Cardiac septum (tissue), 1 donor: ENCODE results near the gene CD320. TPM values are rescaled to one million over a fixed set of nuclear protein-coding genes. Genes with fewer than 3 reads are reported as not detected.

Experiments used
- DNase-seq: peaks from one replicate; pipeline ENCODE4 v3.0.0-alpha.2; 2020; ENCODE audit warnings: low spot score
- intact Hi-C: fragments of 100-400 bp; cut with DNase I; formaldehyde crosslinking; loops from one replicate; pipeline ENCODE4 v1.14.0; 2022
- total RNA-seq: library from RNA; stranded (reverse); fragmentation: NEBNext Ultra II Directional; extraction: Animal tissue kit (Norgen Biotek cat#: 25700); gene quantifications from one replicate; pipeline ENCODE4 v1.2.1, GENCODE V29; 2021
- donor health status: DM: no; HTN: no; CAD: no.

Gene CD320
- total RNA-seq, 1 donor from 2014 or later, result 15.8 TPM

- intact Hi-C loops, result no loop called here
Observed at GRCh38 chr19:8259142-8259921, 48.8 kb downstream of the CD320 start.

DNA sequence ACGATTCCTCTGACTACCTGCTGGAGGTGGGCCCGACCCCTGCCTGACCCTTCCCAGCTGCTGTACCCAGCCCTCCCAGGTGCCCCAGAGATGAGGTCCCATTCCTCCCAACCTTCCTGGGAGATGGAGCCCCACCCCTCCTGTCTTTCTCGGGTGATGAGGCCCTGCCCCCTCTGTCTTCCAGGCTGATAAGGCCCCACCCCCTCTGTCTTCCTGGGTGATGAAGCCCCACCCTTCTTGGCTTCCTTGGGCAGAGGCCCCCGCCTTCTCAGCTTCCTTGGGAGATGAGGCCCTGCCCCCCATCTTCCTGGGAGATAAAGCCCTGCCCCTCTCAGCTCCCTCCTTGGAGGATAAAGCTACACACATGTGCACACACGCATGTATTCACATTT is 51.1 kb downstream of the CD320 start:
- DNase-seq, result no peak
- intact Hi-C loops, result no loop called here

More at GRCh38 chr19:8259142-8259921, 48.8 kb downstream of the CD320 start:
- DNase-seq, result peak; percentile 35

DNA sequence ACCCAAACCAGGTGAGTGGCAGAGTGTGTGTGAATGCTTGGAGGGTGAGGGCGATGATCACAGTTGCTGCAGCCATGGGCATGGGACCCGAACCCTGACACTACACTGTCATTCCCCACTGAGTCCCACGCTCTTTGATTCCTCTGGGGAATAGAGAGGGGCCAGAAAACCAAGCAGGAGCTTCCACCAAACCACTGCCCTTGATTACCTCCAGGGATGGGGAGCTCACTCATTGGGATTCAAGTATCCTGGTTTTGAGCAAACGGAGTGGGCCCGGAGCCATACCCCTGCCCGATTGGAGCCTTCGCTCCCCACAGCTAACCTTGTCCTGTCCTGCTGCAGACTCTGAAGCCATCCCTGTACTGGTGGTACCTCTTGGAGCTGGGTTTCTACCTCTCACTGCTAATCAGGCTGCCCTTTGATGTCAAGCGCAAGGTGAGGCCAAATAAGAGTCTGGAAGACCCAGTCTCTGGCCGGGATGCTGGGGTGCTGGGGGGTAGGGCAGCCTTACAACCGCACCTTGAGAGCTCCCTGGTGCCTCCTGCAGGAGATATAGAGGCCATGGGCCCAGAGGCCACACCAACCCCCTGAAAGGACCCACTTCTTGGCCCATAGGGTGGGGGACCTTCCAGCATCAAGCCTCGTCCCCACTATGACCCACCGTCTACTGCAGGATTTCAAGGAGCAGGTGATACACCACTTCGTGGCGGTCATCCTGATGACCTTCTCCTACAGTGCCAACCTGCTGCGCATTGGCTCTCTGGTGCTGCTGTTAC is 51.7 kb downstream of the CD320 start:
- intact Hi-C loops, result no loop called here
- no peak for DNase-seq

GRCh38 chr19:8255426-8256125 is 52.6 kb downstream of the CD320 start:
- no peak for DNase-seq
- intact Hi-C loops, result no loop called here

GRCh38 chr19:8254286-8255001 is 53.7 kb downstream of the CD320 start:
- intact Hi-C loops, result loop anchor here (5.0 kb wide), 2 partner anchors 47 to 282 kb away; partner anchors contain the start of gene CERS4
- no peak for DNase-seq

DNA sequence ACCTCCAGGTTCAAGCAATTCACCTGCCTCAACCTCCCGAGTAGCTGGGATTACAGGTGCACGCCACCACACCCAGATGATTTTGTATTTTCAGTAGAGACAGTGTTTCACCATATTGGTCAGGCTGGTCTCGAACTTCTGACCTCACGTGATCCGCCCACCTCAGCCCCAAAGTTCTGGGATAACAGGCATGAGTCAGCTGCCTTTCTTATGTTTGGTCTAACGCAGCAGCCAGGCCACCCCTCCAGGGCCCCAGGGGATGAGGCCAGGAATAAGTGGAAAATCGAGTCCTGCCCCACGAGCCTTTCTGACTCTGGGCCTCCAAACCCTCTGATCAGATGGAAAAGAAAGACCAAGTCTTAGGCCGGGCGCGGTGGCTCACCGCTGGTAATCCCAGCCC is 54.5 kb downstream of the CD320 start:
- no peak for DNase-seq
- intact Hi-C loops, result loop anchor here (1.0 to 5.0 kb wide), 4 partner anchors 46 to 309 kb away; partner anchors contain the start of gene CERS4

DNA sequence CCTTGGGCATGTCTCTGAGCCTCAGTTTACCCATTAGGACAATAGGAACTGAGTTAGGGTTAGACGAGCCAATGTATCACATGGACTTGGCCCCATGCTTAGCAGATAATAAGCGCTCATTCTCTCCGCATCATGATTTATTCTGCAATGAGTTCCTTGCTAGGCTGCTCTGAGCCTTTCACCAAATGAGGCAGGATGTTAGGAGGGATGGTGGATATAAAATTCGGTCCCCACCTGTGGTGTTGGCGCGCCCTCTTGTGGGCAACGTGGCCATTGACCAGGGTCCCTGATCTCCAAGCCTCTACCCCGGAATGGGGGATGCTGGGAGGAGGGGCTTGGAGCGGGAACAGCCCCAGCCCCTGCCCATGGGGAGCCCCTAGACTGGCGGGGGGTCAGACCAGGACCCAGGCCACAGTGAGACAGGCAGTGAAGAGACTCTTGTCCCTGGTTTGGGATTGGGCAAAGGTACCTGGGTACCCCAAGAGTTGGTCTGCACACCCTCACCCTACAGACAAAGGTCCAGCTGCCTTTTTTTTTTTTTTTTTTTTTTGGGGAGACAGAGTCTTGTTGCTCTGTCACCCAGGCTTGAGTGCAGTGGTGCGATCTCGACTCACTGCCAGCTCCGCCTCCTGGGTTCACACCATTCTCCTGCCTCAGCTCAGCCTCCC is 55.1 kb downstream of the CD320 start:
- DNase-seq, result peak; percentile 91
- intact Hi-C loops, result loop anchor here (1.0 to 5.0 kb wide), 4 partner anchors 46 to 308 kb away; partner anchors contain the start of gene CERS4

Other genes with a start within 250 kb of the CD320 start
- gene FBN3, start 158.8 kb downstream of the CD320 start, total RNA-seq, result not detected
- gene CERS4, start 99.0 kb downstream of the CD320 start, total RNA-seq, result 24.1 TPM
- gene NDUFA7, start 13.0 kb upstream of the CD320 start, total RNA-seq, result 94.0 TPM
- 669 TPM for gene RPS28, start 13.1 kb upstream of the CD320 start, total RNA-seq
- 13.1 TPM for gene KANK3, start 34.9 kb upstream of the CD320 start, total RNA-seq
- gene ANGPTL4, start 55.8 kb upstream of the CD320 start, total RNA-seq, result 4.1 TPM
- gene RAB11B, start 82.0 kb upstream of the CD320 start, total RNA-seq, result 132 TPM
- 84.3 TPM for gene MARCHF2, start 104.9 kb upstream of the CD320 start, total RNA-seq
- 102 TPM for gene HNRNPM, start 136.6 kb upstream of the CD320 start, total RNA-seq
- gene PRAM1, start 194.3 kb upstream of the CD320 start, total RNA-seq, result 0.62 TPM
- 20.2 TPM for gene ZNF414, start 205.8 kb upstream of the CD320 start, total RNA-seq